GM23338 (cell line): ENCODE data around the gene UBXN4. TPM values are rescaled to one million over a fixed set of nuclear protein-coding genes. Genes with fewer than 3 reads are reported as not detected.

Experiments used
- ATAC-seq: fragments of 200-7000 bp; cut with Tn5 transposase; 3 replicates; pipeline ENCODE4 v1.9.1; 2020
- DNase-seq: peaks from one replicate; pipeline ENCODE4 v3.0.0-alpha.2; 2015; ENCODE audit warnings: low spot score
- H2AFZ ChIP-seq: fragments of 200-600 bp; sonication (generic); 2 replicates; pipeline ENCODE4 v1.8.0; 2016; ENCODE audit warnings: antibody characterized with exemption, mild to moderate bottlenecking, moderate library complexity
- H3F3A ChIP-seq: fragments of 200-600 bp; sonication (generic); replicated peaks from 2 replicates; pipeline ENCODE4 v1.8.0; 2017; ENCODE audit warnings: antibody characterized with exemption, mixed run types, low read depth
- H3K27ac ChIP-seq: fragments of 200-600 bp; sonication (generic); 2 replicates; pipeline ENCODE4 v1.6.1; 2016; ENCODE audit warnings: low read depth
- H3K27me3 ChIP-seq: fragments of 200-600 bp; sonication (generic); 2 replicates; pipeline ENCODE4 v1.8.0; 2016; ENCODE audit warnings: mild to moderate bottlenecking, mixed run types, moderate library complexity; ENCODE audit not compliant: insufficient read depth
- H3K36me3 ChIP-seq: fragments of 200-600 bp; sonication (generic); 2 replicates; pipeline ENCODE4 v1.8.0; 2016; ENCODE audit warnings: mild to moderate bottlenecking; ENCODE audit not compliant: insufficient read depth
- H3K4me1 ChIP-seq: fragments of 200-600 bp; sonication (generic); 2 replicates; pipeline ENCODE4 v1.8.0; 2016; ENCODE audit warnings: mild to moderate bottlenecking, moderate library complexity; ENCODE audit not compliant: insufficient read depth
- H3K4me2 ChIP-seq: fragments of 200-600 bp; sonication (generic); 2 replicates; pipeline ENCODE4 v1.7.1; 2017; ENCODE audit warnings: mixed run types
- H3K4me3 ChIP-seq: fragments of 200-600 bp; sonication (generic); 2 replicates; pipeline ENCODE4 v1.6.1; 2016; ENCODE audit warnings: mixed run types
- H3K79me2 ChIP-seq: fragments of 200-600 bp; sonication (generic); replicated peaks from 2 replicates; pipeline ENCODE4 v1.8.0; 2017; ENCODE audit warnings: mild to moderate bottlenecking; ENCODE audit not compliant: insufficient read depth
- H3K9me2 ChIP-seq: fragments of 200-600 bp; sonication (generic); 2 replicates; pipeline ENCODE4 v1.8.0; 2017; ENCODE audit not compliant: insufficient read depth
- H4K20me1 ChIP-seq: fragments of 200-600 bp; sonication (generic); replicated peaks from 2 replicates; pipeline ENCODE4 v1.8.0; 2017; ENCODE audit warnings: mild to moderate bottlenecking; ENCODE audit not compliant: insufficient read depth
- H3K27ac Mint-ChIP-seq: 2 replicates; pipeline ENCODE4 v1.8.0; 2020; ENCODE audit warnings: inconsistent platforms, mild to moderate bottlenecking, moderate library complexity, mixed read lengths
- H3K27me3 Mint-ChIP-seq: 3 replicates; pipeline ENCODE4 v1.8.0; 2022; ENCODE audit warnings: low read depth, mild to moderate bottlenecking, moderate library complexity, mixed read lengths, inconsistent platforms; ENCODE audit not compliant: insufficient read depth, poor library complexity
- H3K36me3 Mint-ChIP-seq: 3 replicates; pipeline ENCODE4 v1.8.0; 2021; ENCODE audit warnings: low read depth, mild to moderate bottlenecking, inconsistent platforms, moderate library complexity, mixed read lengths
- H3K4me1 Mint-ChIP-seq: 3 replicates; pipeline ENCODE4 v1.8.0; 2020; ENCODE audit warnings: mild to moderate bottlenecking, inconsistent platforms, mixed read lengths
- H3K4me3 Mint-ChIP-seq: 3 replicates; pipeline ENCODE4 v1.8.0; 2021; ENCODE audit warnings: moderate library complexity, mild to moderate bottlenecking, inconsistent platforms, mixed read lengths
- H3K9me3 Mint-ChIP-seq: 3 replicates; pipeline ENCODE4 v1.8.0; 2020; ENCODE audit warnings: moderate library complexity, mild to moderate bottlenecking, inconsistent platforms, mixed read lengths
- CREB1 ChIP-seq: fragments of 250-450 bp; sonication (Bioruptor Pico); IDR thresholded peaks from 2 replicates; pipeline ENCODE4 v1.5.0; 2020; ENCODE audit warnings: low read depth, mild to moderate bottlenecking, moderate library complexity
- CTCF ChIP-seq, 2 experiments: fragments of 200-600 bp in 1 of 2; sonication (generic) in 1 of 2; conservative IDR thresholded peaks; 2 replicates each; pipeline versions ENCODE4 v1.5.1 to v1.6.1; 2016 to 2017; ENCODE audit warnings: antibody characterized with exemption in 2 of 2, low read depth in 2 of 2, mild to moderate bottlenecking in 2 of 2, moderate library complexity in 1 of 2
- ETS1 ChIP-seq: IDR thresholded peaks from 2 replicates; pipeline ENCODE4 v1.6.1; 2016; ENCODE audit warnings: antibody characterized with exemption
- EZH2 ChIP-seq: fragments of 200-600 bp; sonication (generic); IDR thresholded peaks from one replicate; pipeline ENCODE4 v1.8.0; 2017; ENCODE audit warnings: antibody characterized with exemption, mild to moderate bottlenecking, low read depth; ENCODE audit not compliant: unreplicated experiment
- EZH2phosphoT487 ChIP-seq: fragments of 200-600 bp; sonication (generic); IDR thresholded peaks from one replicate; pipeline ENCODE4 v1.8.1; 2018; ENCODE audit warnings: antibody characterized with exemption; ENCODE audit not compliant: unreplicated experiment
- JUNB ChIP-seq: IDR thresholded peaks from one replicate; pipeline ENCODE4 v1.6.1; 2016; ENCODE audit warnings: antibody characterized with exemption; ENCODE audit not compliant: unreplicated experiment
- NANOG ChIP-seq: IDR thresholded peaks from 2 replicates; pipeline ENCODE4 v1.6.1; 2016; ENCODE audit warnings: antibody characterized with exemption, borderline replicate concordance
- POLR2AphosphoS5 ChIP-seq: IDR thresholded peaks from 2 replicates; pipeline ENCODE4 v1.6.1; 2016; ENCODE audit warnings: antibody characterized with exemption, low read depth
- REST ChIP-seq: IDR thresholded peaks from one replicate; pipeline ENCODE4 v1.6.1; 2018; ENCODE audit warnings: antibody characterized with exemption; ENCODE audit not compliant: unreplicated experiment
- STAT1 ChIP-seq: IDR thresholded peaks from one replicate; pipeline ENCODE4 v1.6.1; 2016; ENCODE audit warnings: antibody characterized with exemption; ENCODE audit not compliant: unreplicated experiment
- ZNF114 ChIP-seq: fragments of 250-450 bp; sonication (Bioruptor Pico); IDR thresholded peaks from 2 replicates; pipeline ENCODE4 v1.5.0; 2020; ENCODE audit warnings: mild to moderate bottlenecking, moderate library complexity
- ZNF331 ChIP-seq: fragments of 250-450 bp; sonication (Bioruptor Pico); IDR thresholded peaks from 2 replicates; pipeline ENCODE4 v1.5.0; 2020; ENCODE audit warnings: low read depth, mild to moderate bottlenecking, moderate library complexity
- ZNF462 ChIP-seq: fragments of 250-450 bp; sonication (Bioruptor Pico); IDR thresholded peaks from 2 replicates; pipeline ENCODE4 v1.5.0; 2020; ENCODE audit warnings: mild to moderate bottlenecking, moderate library complexity
- polyA plus RNA-seq: library from polyadenylated mRNA; unstranded; fragments of >200 nt; fragmentation: Nextera tagmentation; extraction: Ambion mirVana; gene quantifications from 2 replicates; pipeline ENCODE4 v1.2.1, GENCODE V29; 2016
- total RNA-seq: library from RNA; depleted of rRNA; stranded (reverse); fragments of >200 nt; shearing (Covaris generic); gene quantifications from 2 replicates; pipeline ENCODE4 v1.2.3, GENCODE V29; 2014

The UBXN4 gene
- total and polyA plus RNA-seq, 2 experiments from 2014 or later, result 57.6 to 226 TPM

- H3K4me3 Mint-ChIP-seq, result no peak overlapping the region
- ATAC-seq (no peak), DNase-seq (no peak)
- H3K9me3 Mint-ChIP-seq, result peaks cover 36% of the 10 kb centered on the region
- TF ChIP-seq CREB1 (CRISPR knock-in tag) (no peak), EZH2phosphoT487 (no peak), POLR2AphosphoS5 (no peak), ETS1 (no peak), CTCF (conservative IDR thresholded peaks at IDR 0.05; ENCODE audit: low read depth in 2 of 2) (no peak), EZH2 (no peak), JUNB (no peak), NANOG (no peak), ZNF114 (CRISPR knock-in tag) (no peak), STAT1 (no peak), REST (no peak), ZNF331 (no peak), ZNF462 (CRISPR knock-in tag) (no peak)
- Histone ChIP-seq H3K27me3 (no peaks in the 10 kb centered on the region), H3F3A (no peaks in the 10 kb centered on the region), H3K36me3 (no peaks in the 10 kb centered on the region), H3K9me2 (no peaks in the 10 kb centered on the region), H2AFZ (no peak overlapping the region), H3K4me1 (no peaks in the 10 kb centered on the region), H4K20me1 (no peaks in the 10 kb centered on the region), H3K79me2 (no peaks in the 10 kb centered on the region), H3K4me3 (no peak overlapping the region), H3K4me2 (no peak overlapping the region), H3K27ac (no peak overlapping the region)
- no peak overlapping the region for H3K27ac Mint-ChIP-seq
- H3K27me3 Mint-ChIP-seq, result peaks cover 2% of the 10 kb centered on the region
- no peaks in the 10 kb centered on the region for H3K4me1 Mint-ChIP-seq
- peaks cover 20% of the 10 kb centered on the region for H3K36me3 Mint-ChIP-seq
Measured at GRCh38 chr2:135803278-135803677, 61.6 kb downstream of the UBXN4 start.
